Right lung (tissue), 5 donors: ENCODE measurements around the gene ROBO1. TPM values are rescaled to one million over a fixed set of nuclear protein-coding genes. Genes with fewer than 3 reads are reported as not detected.
"Not testable (repeated sequence)": the region's sequence is repeated elsewhere in the genome, so short reads cannot be mapped to it uniquely, and the experiment has no call there.

Experiments
- DNase-seq, 2 donors: peaks; one replicate each; pipeline ENCODE4 v3.0.0-alpha.2; 2013
- polyA plus RNA-seq, 5 donors: library from polyadenylated mRNA; unstranded; fragments of 120-200 nt; gene quantifications; one replicate each; pipeline versions ENCODE4 v1.2.1 to v1.2.3, GENCODE V29; 2013; ENCODE audit warnings: inconsistent platforms in 1 of 5, low replicate concordance in 1 of 5; ENCODE audit not compliant: insufficient read length in 5 of 5, insufficient read depth in 1 of 5

The ROBO1 gene
- polyA plus RNA-seq, 5 donors = 63.3 to 139 (median 102) TPM

GRCh38 chr3:79249701-79250100 is 518.1 kb downstream of the ROBO1 start:
- no peak for DNase-seq

- peak; percentile 85 to 90 for DNase-seq
These were observed 520.1 kb downstream of the ROBO1 start for GRCh38 chr3:79247725-79248043.

DNA sequence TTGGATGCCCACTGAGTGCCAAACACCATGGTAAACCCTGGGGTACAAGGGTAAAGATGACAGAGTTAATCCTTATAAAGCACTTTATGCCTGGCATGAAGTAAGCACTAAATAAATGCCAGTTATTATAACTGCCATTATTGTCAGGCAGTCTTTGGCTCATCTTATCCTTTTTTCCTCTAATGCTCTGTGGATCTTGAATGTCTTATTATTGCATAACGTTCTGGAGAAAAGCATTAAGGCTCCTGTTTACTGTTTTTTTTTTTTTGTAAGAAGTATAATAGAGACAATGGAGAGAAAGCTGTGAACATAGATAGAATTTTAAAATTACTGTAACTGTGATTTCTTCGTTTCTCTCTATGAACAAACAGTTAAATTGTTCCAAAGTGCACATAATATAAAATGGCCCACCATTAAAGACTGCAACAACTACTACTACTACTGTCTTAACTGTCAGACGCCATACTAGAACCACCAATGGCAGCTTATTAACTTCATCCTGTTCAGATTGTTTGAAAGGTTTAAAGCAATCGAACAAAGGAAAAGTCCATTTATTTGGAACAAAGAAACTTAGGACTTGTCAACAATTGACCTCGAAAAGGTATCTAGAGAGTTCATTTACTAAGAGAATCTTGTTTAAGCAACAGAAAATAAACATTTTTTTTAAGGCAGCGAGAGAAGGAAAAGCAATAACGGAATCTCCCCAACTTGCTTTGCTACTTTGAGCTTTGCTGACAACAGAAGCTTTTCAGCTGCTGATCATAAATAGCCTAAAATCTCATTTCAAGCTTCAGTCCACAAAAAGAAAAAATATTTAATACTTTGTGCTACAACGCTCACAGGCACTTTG is 520.7 kb downstream of the ROBO1 start:
- peak; percentile 4 to 75 for DNase-seq

- no peak for DNase-seq
These were observed 522.3 kb downstream of the ROBO1 start for GRCh38 chr3:79245284-79246138.

DNA sequence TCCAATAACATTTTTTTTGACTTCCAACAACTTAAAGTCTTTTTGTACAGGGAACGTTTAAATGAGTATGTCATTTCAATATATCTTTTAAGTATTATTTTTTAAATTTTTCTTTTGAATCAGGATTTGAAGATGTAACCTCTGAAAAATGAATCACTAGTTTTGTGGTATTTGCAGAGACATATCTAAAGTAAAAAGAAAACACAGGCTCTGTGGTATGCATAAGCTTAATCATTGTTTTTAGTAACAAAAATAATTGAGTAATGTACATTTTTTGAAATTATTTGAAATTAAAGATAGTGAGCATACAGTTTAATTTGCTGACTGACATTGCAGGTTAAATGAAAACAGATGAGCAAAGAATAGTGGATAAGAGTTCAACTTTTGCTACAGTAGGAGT is 531.3 kb downstream of the ROBO1 start:
- DNase-seq = no peak

- no peak for DNase-seq
These were observed 534.3 kb downstream of the ROBO1 start for GRCh38 chr3:79233431-79234060.

DNA sequence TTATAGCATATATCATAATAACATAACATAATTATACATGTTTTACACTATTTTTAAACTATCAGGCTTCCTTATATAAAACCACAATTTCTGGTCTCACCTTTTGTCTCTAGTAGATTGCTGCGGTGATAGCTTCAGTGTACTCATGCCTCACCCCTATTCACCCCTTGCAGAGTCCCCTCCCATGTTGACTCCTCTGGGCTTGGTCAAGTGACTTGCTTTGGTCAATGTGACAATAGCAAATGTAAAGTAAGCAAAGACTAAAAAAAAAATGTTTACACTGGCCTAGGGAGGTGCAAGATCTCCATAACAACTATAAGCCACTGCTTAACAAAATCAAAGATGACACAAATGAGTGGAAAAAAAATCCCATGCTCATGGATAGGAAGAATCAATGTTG is 537.5 kb downstream of the ROBO1 start:
- DNase-seq = no peak

- no peak for DNase-seq
These were observed 550.7 kb downstream of the ROBO1 start for GRCh38 chr3:79217096-79217495.

DNA sequence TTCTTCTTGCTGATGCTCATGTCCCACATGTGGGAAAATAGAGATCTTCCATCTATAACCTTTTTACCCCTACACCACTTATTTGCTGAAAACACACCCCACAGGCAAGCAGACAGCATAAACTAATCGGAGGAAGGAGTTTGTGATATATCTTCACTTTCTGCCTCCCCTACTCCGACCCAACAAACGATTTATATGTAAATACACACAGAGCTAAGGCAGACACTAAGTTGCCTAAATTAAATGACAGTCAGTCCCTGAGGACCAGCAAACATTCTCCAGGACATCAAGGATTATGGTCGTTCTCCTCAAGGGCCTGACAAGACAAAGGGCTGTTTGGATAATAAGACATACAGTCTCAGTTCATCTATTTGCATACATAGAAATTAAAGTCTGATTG is 552.5 kb downstream of the ROBO1 start:
- DNase-seq = no peak

DNA sequence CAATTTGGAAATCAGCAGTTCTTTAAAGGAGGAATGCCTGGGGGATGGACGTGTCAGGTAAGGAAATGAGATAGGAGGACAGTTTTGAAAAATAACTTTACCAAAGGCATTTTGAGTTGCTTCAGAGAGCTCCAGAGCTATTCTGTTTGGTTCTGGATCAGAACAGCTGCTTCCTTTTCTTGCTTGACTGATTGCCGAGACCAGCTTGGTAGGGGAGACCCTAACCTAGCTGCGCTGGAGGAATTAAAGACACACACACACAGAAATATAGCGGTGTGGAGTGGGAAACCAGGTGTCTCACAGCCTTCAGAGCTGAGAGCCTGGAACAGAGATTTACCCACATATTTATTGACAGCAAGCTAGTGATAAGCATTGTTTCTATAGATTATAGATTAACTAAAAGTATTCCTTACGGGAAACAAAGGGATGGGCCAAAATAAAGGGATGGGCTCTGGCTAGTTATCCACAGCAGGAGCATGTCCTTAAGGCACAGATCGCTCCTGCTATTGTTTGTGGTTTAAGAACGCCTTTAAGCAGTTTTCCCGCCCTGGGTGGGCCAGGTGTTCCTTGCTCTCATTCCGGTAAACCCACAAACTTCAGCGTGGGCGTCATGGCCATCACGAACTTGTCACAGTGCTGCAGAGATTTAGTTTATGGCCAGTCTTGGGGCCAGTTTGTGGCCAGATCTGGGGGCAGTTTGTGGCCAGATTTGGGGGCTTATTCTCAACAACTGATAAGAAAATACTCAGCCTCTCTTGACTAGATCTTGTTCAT is 556.0 kb downstream of the ROBO1 start:
- no peak for DNase-seq

DNA sequence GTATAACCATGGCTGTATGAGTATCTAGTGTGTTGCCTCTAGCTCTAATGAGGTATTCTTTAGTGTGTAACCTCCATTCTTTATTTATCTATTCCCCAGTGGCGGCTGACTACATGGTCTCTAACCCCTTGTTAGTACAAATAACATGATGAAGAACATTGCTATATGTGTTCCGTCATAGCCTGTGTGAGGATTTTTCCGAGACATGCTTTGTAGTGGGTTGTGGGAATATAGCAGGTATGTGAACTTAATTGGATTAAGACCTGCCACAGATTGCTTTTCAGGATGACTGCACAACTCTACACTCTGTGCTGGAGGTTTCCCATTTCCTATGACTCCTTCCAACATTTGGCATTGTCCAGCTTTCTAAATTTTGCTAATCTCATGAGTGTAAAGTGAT is 563.4 kb downstream of the ROBO1 start:
- DNase-seq = no peak

- no peak for DNase-seq
These were observed 564.7 kb downstream of the ROBO1 start for GRCh38 chr3:79203144-79203519.

- DNase-seq = no peak
These were observed 565.2 kb downstream of the ROBO1 start for GRCh38 chr3:79202471-79203143.

DNA sequence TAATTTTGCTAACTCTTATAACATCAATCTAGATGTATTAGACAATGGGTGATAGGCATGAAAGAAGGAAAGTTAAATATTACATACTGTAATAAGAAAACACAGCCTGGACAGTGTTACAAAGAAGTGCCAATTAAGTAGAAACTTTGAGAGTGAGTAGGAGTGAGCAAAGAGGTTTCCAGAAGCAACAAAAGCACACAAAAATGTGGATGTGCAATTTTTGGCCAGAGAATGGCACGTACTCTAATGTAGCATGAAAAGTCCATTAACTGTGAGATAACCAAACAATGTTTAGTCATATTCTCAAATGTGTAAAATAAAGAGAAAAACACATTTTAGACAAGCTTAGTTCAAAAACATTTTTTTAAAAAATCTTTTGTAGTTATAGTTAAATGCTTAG is 567.3 kb downstream of the ROBO1 start:
- DNase-seq = no peak

DNA sequence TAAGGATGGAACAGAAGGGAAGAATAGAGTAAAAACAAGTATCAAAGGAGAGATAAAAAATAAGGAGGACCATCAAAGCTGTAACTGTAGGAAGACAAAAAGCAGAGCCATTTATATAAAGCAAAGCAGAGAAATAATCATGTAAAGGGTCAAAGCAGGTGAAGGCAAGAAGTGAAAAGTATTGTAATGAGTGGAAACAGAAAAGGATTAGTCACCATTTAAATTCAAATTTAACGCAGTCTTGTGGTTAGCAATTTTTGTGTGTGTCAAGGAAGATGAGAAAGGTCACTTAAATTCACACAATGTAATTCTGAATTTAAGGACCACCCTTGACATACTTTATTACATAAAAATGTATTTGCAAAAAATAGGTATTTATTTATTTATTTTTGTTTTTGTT is 567.8 kb downstream of the ROBO1 start:
- no peak for DNase-seq

- no peak for DNase-seq
These were observed 580.4 kb downstream of the ROBO1 start for GRCh38 chr3:79187426-79187825.

DNA sequence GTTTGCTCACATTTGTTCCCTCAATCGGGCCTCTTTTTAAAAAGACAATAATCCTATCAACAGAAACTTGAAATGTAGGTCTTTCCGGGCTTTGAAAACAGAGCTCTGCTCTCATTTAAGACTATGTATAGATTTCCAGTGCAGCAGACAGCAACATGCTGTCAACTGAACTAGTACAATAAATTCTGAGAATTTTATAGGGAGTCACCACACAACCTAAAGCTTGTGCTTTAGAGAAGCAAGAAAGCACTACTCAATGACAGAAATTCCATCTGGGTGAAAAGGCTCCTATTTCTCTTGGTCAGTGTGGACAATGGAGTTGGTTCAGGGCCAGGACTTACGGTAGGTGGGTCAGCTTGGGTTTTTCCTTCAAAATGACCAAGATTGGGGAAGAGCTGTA is 583.5 kb downstream of the ROBO1 start:
- DNase-seq = no peak

- no peak for DNase-seq
These were observed 584.3 kb downstream of the ROBO1 start for GRCh38 chr3:79183496-79183895.

DNA sequence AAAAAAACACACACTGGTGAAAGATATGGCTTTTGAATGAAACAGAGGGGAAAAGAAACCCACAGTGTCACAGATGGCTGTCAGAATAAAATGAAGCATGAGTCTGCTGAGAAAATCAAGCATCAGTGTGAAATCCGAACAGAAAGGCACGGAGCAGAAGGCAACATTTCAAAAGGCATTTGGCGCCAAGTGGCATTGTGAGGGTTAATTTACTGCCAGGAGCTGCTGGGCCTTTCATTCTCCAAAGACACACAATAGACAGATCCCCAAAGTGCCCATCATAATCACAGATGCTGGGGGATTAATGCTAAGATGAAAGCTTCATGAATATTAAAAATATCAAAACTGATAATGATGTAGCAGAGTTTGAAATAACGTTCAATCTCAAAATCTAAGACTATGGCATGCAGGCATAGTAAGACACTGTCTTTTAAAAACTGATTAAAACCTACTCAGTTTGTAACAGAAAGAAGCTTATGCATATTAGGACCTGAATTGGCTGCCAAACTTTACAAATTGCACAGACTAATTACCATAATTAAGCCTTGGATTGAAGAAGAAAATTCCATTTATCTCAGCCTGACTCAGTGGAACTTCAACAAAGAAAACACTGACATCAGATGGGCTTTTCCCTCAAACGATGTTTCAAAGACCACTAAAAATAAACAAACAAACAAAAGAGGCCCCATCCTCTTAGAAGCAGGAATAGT is 589.2 kb downstream of the ROBO1 start:
- no peak for DNase-seq

- no peak for DNase-seq
These were observed 591.9 kb downstream of the ROBO1 start for GRCh38 chr3:79175870-79176269.

DNA sequence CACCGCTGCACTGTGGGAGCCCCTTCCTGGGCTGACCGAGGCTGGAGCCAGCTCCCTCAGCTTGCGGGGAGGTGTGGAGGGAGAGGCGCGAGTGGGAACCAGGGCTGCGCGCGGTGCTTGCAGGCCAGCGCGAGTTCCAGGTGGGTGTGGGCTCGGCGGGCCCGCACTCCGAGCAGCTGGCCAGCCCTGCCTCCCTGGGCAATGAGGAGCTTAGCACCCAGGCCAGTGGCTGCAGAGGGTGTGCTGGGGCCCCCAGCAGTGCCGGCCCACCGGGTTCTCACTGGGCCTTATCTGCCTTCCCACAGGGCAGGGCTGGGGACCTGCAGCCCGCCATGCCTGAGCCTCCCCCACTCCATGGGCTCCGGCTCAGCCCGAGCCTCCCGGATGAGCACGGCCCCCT is 594.5 kb downstream of the ROBO1 start:
- not testable (repeated sequence) for DNase-seq
